Mesenteric fat pad (tissue), 1 donor: ENCODE results near the gene MRPL4. TPM values are rescaled to one million over a fixed set of nuclear protein-coding genes. Genes with fewer than 3 reads are reported as not detected.

Experiments used
- DNase-seq: peaks from one replicate; pipeline ENCODE4 v3.0.0-alpha.2; 2020; ENCODE audit warnings: low spot score
- microRNA-seq: library from miRNA; unstranded; fragments of <30 nt; microRNA quantifications from one replicate; pipeline ENCODE4 v1.2.0, GENCODE V29; 2020; ENCODE audit warnings: borderline number of aligned reads
- total RNA-seq: library from RNA; stranded (reverse); fragmentation: NEBNext Ultra II Directional; extraction: Animal tissue kit (Norgen Biotek cat#: 25700); gene quantifications from one replicate; pipeline ENCODE4 v1.2.1, GENCODE V29; 2021
- donor health status: DM: yes; HTN: yes; CAD: no.

The MRPL4 gene
- total RNA-seq, 1 donor from 2014 or later: 54.5 TPM

GRCh38 chr19:10309423-10309822 lies 57.4 kb downstream of the MRPL4 start, which contains the start of gene ZGLP1:
TSS of gene ZGLP1 (minus strand) at chr19:10309815.
- peak; percentile 77 for DNase-seq

Small RNAs within 50 kb of the gene (microRNA-seq; reads per million reads assigned to microRNA genes)
- gene MIR4322: not detected

Other genes with a start within 250 kb of the MRPL4 start
- 30.2 TPM for gene COL5A3, start 241.7 kb upstream of the MRPL4 start, total RNA-seq
- gene RDH8, start 238.7 kb upstream of the MRPL4 start, total RNA-seq: not detected
- 29.3 TPM for gene SHFL, start 165.9 kb upstream of the MRPL4 start, total RNA-seq
- 0.42 TPM for gene ANGPTL6, start 149.5 kb upstream of the MRPL4 start, total RNA-seq
- gene PPAN, start 145.9 kb upstream of the MRPL4 start, total RNA-seq: 52.1 TPM
- 17.7 TPM for gene P2RY11, start 140.5 kb upstream of the MRPL4 start, total RNA-seq
- 189 TPM for gene EIF3G, start 132.3 kb upstream of the MRPL4 start, total RNA-seq
- 57.7 TPM for gene DNMT1, start 57.3 kb upstream of the MRPL4 start, total RNA-seq
- gene S1PR2, start 20.9 kb upstream of the MRPL4 start, total RNA-seq: 13.3 TPM
- gene ICAM1, start 18.9 kb downstream of the MRPL4 start, total RNA-seq: 77.1 TPM
- 2.3 TPM for gene ICAM4, start 34.7 kb downstream of the MRPL4 start, total RNA-seq
- 1.2 TPM for gene ICAM5, start 37.7 kb downstream of the MRPL4 start, total RNA-seq
- 0.55 TPM for gene ZGLP1, start 57.6 kb downstream of the MRPL4 start, total RNA-seq
- 18.2 TPM for gene FDX2, start 63.8 kb downstream of the MRPL4 start, total RNA-seq
- 23.0 TPM for gene RAVER1, start 81.3 kb downstream of the MRPL4 start, total RNA-seq
- gene ICAM3, start 87.4 kb downstream of the MRPL4 start, total RNA-seq: 25.0 TPM
- 91.5 TPM for gene TYK2, start 128.4 kb downstream of the MRPL4 start, total RNA-seq
- gene CDC37, start 151.3 kb downstream of the MRPL4 start, total RNA-seq: 173 TPM
- gene PDE4A, start 168.3 kb downstream of the MRPL4 start, total RNA-seq: 28.5 TPM